GM12873 (cell line): Measurements from ENCODE around the gene SLC27A1.

Experiments
- TF ChIP-seq, protein P1 (sequence below): IDR thresholded peaks from 2 replicates; pipeline ENCODE4 v1.5.1; 2012; ENCODE audit warnings: low read depth, mild to moderate bottlenecking, moderate library complexity, low read length, control low read depth; ENCODE audit not compliant: insufficient read depth; ENCODE audit errors: missing control alignments

Gene SLC27A1

DNA sequence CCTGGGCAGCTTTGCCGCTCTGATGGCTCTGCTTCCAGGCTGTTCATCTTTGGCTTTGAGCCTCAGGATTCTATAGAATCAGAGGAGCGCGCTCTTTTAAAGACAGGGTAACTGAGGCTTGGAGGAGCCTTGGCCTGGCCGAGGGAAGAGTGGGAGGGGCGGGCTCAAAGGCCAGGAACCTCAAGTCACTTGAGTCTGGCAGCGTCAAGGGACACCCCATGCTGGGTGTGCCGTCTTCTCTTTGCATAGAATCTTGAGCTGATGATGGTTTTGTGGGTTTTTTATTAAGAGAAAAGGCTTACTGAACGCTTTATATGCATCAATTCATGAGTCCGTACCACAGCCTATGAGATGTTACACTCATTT lies 42.2 kb downstream of the SLC27A1 start:
- TF ChIP-seq, protein P1, sequence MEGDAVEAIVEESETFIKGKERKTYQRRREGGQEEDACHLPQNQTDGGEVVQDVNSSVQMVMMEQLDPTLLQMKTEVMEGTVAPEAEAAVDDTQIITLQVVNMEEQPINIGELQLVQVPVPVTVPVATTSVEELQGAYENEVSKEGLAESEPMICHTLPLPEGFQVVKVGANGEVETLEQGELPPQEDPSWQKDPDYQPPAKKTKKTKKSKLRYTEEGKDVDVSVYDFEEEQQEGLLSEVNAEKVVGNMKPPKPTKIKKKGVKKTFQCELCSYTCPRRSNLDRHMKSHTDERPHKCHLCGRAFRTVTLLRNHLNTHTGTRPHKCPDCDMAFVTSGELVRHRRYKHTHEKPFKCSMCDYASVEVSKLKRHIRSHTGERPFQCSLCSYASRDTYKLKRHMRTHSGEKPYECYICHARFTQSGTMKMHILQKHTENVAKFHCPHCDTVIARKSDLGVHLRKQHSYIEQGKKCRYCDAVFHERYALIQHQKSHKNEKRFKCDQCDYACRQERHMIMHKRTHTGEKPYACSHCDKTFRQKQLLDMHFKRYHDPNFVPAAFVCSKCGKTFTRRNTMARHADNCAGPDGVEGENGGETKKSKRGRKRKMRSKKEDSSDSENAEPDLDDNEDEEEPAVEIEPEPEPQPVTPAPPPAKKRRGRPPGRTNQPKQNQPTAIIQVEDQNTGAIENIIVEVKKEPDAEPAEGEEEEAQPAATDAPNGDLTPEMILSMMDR = no peak

DNA sequence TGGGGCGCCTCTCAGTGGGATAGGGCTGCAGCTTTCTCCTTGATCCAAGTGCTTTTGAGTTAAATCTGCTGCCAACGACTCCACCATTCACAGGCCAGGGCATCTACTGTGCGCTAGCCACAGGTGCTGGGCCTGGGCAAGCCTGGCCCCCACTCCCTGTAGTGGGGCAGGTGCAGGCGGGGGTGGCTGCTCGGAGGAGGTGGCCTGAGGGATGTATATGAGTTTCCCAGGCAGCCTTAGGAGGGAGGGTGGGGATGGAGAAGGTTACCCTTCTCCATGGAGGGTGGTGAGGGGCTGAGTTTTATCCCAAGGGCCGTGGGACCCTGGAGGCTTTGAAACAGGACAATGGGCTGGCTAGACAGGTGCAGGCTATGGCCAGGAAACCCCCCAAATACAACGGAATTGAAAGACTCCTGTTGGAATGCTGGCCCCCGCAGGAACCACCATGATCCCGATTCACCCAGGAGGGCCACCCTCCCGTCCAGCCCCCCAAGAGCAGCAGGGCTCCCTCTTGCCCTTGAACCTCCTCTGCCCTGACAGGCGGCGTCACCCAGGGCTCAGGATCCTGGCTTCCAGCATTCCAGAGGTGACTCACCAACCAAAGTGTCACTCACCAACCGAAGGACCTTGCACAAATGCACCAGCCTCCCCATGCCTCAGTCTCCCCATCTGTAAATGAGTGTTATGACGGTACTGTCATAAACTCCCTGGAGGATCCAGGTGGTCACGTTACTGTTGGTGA lies 45.3 kb downstream of the SLC27A1 start:
- TF ChIP-seq, protein P1 = no peak

DNA sequence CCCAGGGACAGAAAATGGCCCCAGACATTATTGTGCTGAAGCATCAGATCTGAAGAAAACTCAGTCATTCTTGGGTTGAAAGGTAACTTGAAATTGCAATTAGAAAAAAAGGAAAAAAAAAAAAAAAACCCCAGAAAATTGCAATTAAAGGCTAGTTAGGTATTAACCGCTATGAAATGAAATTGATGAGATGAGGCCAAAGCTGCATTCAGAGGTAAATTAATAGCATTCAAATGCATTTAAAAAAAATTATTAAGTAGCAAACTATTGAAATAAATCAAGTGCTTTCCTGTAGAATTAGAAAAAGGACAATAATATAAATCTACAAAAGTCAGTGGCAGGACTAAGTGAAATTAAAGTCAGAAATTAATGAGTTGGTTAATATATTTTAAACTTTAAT lies 47.6 kb downstream of the SLC27A1 start:
- TF ChIP-seq, protein P1 = no peak

DNA sequence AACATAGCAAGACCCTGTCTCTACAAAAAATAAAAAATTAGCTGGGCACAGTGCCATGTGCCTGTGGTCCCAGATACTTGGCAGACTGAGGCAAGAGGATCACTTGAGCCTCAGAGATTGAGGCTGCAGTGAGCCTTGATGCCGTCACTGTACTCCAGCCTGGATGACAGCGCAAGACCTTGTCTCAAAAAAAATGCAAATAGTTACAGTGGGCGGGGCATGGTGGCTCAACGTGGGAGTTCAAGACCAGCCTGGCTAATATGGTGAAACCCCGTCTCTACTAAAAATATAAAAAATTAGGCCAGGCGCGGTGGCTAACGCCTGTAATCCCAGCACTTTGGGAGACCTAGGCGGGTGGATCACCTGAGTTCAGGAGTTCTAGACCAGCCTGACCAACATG lies 49.6 kb downstream of the SLC27A1 start:
- TF ChIP-seq, protein P1 = no peak

DNA sequence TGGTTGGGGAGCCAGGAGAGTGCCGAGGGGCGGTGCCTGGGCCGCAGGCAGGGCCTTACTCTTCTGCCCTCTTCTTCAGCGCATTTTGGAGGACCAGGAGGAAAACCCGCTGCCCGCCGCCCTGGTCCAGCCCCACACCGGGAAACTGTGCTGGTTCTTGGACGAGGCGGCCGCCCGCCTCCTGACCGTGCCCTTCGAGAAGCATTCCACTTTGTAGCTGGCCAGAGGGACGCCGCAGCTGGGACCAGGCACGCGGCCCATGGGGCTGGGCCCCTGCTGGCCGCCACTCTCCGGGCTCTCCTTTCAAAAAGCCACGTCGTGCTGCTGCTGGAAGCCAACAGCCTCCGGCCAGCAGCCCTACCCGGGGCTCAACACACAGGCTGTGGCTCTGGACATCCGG lies 50.5 kb downstream of the SLC27A1 start:
- TF ChIP-seq, protein P1 = no peak

DNA sequence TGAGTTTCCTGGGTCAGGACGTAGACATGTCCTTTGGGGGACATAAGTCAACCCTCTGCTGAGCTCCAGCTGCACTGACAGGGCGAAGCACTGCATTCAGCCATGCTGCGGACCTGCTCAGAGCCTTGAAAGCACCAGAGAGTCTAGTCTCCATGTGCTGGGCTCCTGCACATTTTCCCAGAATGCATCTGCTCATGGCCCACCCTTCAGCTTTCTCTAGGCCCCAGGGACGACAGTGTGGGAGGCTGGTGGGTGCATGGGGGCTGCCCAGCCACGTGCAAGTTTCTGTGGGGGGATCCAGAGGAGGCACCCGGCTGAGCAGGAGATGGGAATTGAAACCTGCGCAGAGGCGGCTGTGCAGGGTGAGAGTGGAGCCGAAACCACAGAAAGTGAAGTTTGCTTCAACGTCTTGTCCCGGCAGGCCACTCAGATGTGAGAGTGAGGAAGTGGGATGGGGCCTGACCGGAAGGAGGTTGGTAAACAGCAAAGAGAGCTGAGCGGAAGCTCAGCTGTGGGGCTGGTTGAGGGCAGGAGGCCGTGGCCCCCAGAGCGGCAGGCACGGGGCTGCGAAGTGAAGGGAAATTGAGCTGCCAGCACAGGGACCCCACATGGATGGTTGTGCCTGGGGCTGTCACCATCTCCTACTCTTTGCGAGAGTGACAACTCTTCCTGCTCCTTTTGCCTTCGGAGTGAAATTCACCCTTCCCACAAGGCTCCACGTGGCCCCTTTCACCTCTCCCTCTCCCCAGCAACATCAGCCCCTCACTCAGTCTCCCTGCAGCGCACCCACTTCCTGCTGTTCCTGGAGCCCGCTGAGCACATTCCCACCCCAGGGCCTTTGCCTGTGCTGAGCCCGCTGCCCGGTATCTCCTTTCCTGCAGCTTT lies 52.9 kb downstream of the SLC27A1 start:
- TF ChIP-seq, protein P1 = no peak

DNA sequence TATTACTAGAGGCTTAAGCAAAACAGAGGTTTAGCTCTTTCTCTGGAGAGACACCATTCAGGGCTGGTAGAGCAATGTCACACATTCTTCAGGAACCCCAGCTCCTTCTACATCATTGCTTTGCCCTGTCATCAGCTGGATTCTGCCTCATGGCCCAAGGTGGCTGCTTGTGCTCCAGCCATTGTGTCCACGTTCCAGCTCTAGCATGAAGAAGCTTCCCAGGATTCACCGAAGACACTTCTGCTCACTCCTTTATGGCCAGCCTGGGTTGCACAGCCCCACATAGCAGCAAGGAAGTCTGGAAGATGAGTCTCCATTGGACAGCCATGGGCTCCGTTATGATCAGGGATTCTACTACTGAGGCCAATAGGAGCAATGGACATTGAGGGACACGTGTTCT lies 54.3 kb downstream of the SLC27A1 start:
- TF ChIP-seq, protein P1 = no peak
